ENCODE data around the gene KANSL3.

DNA sequence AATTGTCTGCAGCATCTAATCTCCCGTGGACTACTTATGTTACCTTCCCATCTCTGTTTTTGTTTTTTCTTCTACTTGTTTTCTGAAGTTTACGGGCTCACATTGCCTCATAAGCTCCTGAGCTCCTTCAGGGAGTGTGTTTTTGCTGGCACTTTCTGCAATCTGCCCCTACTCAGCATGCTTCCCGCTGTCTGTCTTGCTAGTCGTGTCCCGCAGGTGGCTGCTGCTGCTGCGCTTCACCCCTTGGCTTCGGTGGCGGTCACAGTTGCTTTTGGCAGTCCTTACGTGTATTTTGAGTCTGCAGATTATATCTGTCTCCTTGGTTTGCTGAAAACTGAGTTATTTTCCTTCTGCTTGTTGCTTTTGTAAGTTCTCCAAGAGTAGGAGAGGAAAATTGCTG is 41.7 kb upstream of the KANSL3 start:
- no peak for TF ChIP-seq NFIC (IDR thresholded peaks at IDR 0.05)
- no peak for TF ChIP-seq ZBTB7A (IDR thresholded peaks at IDR 0.05; ENCODE audit: low read depth)
- TF ChIP-seq YY1 (IDR thresholded peaks at IDR 0.05; ENCODE audit: low read depth): no peak
- no peak for TF ChIP-seq CEBPB (IDR thresholded peaks at IDR 0.05)
- TF ChIP-seq EGR1 (IDR thresholded peaks at IDR 0.05): no peak
- no peak for TF ChIP-seq EP300 (IDR thresholded peaks at IDR 0.05; ENCODE audit: borderline replicate concordance)
- no peak for TF ChIP-seq RAD21 (IDR thresholded peaks at IDR 0.05; ENCODE audit: low read depth)
